22Rv1 (cell line): ENCODE results near the gene METTL27.

ENCODE experiments used
- ZFX ChIP-seq: fragments of 450-650 bp; IDR thresholded peaks from 2 replicates; pipeline ENCODE4 v1.6.1; 2017; ENCODE audit warnings: antibody characterized with exemption, borderline replicate concordance
- TF ChIP-seq, protein P1 (sequence below): fragments of 450-650 bp; IDR thresholded peaks from 2 replicates; pipeline ENCODE4 v1.5.1; 2017; ENCODE audit warnings: mild to moderate bottlenecking

DNA sequence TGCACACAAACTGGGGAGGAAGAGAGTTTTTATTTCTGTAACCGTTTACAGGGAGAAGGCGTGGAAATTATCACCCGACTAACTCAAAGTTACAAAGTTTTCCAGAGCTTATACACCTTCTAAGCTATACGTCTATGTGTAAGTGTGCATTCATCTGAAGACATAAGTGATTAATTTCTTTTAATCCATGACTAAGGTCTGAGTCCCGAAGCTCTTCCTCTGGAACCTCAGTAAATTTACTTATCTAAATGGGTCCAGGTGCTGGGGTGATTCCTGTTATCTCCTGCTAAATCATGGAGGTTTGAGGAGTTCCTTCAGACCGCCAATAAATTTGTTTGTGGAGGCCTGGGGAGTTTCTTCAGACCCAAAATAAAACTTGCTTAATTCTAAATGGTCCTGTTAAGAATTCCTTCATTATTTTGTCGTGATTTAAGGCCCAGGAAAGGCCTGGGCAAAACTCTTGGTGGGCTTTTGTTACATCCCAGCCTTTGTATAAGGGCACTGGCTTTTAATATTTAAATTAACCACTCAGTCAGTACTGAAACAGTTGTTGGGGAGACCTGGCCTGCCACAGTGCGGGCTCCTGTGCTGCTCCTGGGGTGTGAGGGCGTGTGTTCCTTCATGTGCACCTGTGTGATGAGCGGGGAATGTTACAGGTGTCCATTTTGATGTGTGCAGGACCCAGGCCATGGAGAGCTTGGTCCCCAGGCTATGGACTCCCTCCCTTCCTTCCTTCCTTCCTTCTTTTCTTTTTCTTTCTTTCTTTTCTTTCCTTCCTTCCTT lies 5.8 kb upstream of the METTL27 start:
- TF ChIP-seq, protein P1, sequence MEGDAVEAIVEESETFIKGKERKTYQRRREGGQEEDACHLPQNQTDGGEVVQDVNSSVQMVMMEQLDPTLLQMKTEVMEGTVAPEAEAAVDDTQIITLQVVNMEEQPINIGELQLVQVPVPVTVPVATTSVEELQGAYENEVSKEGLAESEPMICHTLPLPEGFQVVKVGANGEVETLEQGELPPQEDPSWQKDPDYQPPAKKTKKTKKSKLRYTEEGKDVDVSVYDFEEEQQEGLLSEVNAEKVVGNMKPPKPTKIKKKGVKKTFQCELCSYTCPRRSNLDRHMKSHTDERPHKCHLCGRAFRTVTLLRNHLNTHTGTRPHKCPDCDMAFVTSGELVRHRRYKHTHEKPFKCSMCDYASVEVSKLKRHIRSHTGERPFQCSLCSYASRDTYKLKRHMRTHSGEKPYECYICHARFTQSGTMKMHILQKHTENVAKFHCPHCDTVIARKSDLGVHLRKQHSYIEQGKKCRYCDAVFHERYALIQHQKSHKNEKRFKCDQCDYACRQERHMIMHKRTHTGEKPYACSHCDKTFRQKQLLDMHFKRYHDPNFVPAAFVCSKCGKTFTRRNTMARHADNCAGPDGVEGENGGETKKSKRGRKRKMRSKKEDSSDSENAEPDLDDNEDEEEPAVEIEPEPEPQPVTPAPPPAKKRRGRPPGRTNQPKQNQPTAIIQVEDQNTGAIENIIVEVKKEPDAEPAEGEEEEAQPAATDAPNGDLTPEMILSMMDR: no peak
- no peak for TF ChIP-seq ZFX
